Measurements from ENCODE around the gene DDX46.
"Not testable (repeated sequence)": the region's sequence is repeated elsewhere in the genome, so short reads cannot be mapped to it uniquely, and the experiment has no call there.

The DDX46 gene

DNA sequence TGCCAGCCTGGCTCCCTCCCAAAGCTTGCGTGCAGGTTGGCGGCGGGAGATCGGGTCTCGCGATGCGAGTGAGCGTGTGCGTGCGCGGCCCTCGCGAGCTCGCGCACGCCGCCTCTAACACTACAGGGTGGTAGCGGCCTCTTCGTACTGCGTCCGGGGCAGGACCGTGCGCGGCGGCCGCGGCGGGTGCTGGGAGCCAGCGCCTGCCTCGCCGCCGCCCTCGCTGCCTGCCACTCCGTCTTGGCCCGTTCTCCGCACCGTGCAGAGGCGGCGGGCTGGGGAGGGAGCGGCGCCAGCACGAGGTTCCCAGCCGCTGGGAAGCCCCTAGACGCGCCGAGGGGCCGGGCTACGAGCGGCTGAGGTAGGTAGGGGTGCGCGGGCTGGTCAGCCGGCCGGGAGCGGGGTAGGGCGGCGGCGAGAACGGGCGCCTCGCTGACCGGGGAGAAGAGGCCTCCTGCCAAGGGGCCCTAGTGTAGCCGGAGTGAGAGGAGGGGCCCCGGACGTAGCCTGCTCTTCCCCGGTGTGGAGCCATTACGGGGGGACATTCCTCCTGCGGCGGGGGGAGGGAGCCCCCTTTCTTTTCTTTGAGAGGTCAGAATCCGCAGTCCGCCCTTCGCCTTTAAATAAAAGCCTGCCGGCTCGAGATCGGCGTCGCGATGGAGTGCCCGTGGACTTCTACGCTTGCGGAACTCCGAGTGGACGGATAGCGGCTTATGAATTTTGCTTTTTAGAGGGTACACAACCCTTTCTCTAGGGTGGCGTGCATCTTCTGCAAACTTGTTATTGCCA lies 87.5 kb downstream of the DDX46 start, which contains the start of gene C5orf24:
Gene C5orf24 (plus strand): TSS at position 117 of the 789 bp plus-strand sequence. CDS start 8,933 bp downstream, outside the sequence.
- DNase-seq = no peak

DNA sequence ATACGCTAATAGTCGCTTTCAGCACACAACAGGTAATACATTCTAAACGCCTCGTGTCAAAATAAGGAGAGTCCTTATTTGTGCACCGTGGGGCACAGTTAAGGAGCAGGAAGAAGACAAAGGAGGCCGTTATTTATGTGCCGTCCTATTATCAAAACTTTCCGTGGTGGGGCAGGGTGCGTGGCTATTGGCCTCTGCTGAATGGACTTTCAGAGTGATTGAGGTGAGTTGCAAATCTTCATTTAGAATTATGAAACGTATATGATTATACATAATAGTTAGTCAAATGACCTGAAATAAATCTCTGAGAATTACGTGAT lies 88.0 kb downstream of the DDX46 start:
- no peak for DNase-seq

DNA sequence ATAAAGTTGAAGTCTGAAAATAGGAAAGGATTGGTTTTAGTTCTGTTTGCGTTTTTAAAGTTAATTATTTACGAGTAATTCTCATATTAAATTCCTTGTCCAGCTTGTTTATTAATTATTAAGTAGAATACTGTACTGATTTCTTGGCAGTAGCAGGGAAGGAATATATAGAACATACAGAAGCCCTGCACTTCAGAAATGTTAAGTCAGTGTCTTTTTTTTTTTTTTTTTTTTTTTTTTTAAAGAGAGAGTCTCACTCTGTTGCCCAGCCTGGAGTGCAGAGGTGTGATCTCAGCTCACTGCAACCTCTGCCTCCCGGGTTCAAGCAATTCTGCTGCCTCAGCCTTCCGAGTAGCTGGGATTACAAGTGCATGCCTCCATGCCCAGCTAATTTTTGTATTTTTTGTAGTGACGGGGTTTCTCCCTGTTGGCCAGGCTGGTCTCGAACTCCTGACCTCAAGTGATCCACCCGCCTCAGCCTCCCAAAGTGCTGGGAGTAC lies 90.9 kb downstream of the DDX46 start:
- not testable (repeated sequence) for DNase-seq

DNA sequence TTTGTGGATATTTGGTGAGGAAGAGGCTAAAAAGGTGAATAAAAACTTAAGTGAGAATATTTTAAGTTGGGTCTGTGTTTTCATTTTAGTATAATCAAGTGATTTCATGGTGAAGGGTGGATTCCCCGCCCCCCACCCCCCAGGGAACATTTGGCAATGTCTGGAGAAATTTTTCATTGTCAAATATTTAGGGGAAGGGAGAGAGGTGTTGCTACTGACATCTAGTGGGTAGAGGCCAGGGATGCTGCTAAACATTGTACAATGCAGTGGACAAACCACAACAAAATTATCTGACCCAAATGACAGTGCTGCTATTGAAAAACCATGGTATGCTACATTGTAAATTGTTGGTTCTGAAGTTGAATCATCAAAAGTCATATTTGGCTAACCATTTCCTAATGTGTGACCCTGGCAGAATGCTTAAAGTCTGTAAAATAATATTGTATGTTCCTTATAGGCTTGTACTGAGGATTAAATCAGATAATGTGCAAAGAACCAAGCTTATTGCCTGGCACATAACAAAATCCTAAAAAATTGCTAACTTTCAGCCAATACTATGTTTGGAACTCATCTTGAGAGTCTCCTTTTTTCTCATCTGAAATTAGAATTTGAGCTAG lies 92.8 kb downstream of the DDX46 start:
- DNase-seq = no peak

DNA sequence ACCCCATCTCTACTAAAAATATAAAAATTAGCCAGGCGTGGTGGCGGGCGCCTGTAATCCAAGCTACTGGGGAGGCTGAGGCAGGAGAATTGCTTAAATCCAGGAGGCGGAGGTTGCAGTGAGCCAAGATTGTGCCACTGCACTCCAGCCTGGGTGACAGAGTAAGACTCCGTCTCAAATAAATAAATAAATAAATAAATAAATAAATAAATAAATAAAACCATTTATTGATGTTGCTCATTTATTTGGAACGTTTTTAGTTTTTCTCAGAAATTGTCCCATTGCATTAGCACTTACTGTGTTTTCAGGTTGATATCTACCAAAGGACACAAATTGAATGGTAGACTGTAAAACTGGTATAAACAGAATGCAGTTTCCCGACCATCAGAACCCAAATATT lies 97.9 kb downstream of the DDX46 start:
- not testable (repeated sequence) for DNase-seq

DNA sequence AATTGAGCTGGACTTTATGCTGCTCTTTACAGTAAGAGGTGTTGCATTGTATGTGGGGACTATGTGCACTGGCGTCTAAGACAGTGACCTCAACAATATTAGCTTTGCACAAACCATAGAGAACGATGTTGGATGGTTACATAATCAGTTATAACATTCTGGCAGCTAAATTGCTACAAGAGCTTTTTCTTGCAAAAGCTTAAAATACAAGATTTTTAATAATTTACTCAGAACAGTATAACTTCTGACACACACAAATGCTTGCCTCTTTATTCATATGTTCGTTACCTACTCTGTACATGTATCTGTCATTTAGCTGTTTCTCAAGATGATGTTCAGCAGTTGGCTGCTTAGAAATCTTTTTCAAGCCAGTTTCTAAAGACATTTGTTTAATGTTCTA lies 98.8 kb downstream of the DDX46 start:
- no peak for DNase-seq

DNA sequence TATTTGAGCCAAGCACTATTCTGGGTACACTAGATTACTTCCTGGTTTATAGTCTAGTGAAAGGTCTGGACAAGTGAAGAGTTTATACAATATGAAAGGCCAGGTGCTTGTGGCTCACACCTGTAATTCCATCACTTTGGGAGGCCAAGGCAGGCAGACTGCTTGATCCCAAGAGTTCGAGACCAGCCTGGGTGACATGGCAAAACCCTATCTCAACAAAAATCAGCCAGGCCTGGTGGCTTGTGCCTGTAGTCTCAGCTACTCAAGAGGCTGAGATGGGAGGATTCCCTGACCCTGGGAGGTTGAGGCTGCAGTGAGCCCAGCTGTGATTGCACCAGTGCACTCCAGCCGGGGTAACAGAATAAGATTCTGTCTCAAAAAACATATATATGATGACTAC lies 106.1 kb downstream of the DDX46 start:
- DNase-seq = no peak

DNA sequence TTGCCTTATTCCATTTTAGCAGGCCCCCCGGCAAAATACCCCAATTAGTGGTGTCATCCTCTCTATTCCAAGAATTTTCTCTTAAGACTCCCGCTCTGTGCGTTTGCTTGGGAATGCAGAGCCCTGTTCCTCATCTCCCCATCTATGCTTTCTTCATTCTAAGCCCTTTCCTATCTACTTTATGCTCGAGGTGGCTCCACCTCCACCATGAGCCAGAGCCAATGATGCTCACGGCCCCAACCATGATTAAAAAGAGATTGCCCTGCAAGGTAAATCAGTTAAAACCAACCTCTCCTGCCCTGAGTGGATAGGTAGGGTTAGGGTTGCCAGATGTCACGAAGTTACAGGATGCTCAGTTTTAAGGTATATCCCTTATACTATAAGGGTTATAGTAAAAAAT lies 114.9 kb downstream of the DDX46 start:
- no peak for DNase-seq

DNA sequence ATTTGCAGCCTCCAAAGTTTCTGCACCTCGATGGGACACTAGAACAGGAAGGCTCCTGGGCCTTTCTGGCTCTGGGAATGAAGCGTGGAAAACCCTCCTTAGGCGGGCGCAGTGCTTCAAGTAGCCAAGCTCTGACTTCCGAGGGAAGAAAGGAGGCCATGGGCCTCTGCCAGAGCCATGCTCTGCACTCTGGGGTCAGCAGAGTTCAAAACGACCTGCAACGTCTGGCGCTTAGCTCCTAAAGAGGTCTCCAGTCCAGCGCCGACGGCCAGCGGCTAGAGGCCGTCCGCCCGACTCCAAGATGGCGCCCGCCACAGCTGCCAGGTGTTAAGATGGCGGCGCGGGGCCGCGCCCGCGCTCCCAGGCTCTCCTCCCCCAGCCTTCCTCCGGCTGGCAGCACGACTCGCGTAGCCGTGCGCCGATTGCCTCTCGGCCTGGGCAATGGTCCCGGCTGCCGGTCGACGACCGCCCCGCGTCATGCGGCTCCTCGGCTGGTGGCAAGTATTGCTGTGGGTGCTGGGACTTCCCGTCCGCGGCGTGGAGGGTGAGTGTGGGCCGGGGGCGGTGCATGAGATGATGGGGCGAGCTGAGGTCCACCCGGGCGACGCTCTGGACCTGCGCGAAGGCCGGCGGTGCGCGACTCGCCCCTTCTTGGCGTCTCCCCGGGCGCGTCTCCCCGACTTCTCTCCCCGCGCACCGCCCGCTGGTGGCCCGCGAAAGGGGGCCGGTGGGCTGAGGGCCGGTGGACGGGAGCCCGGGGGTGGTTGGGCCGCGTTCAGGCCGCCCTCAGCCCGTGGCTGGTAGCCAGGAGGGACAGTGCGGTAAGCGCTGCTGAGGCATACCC lies 115.6 kb downstream of the DDX46 start, which contains the start of gene TXNDC15:
Gene TXNDC15 (plus strand): TSS at position 385 of the 844 bp plus-strand sequence. CDS start 57 bp downstream, at position 442.
- peak; percentile 21 for DNase-seq

DNA sequence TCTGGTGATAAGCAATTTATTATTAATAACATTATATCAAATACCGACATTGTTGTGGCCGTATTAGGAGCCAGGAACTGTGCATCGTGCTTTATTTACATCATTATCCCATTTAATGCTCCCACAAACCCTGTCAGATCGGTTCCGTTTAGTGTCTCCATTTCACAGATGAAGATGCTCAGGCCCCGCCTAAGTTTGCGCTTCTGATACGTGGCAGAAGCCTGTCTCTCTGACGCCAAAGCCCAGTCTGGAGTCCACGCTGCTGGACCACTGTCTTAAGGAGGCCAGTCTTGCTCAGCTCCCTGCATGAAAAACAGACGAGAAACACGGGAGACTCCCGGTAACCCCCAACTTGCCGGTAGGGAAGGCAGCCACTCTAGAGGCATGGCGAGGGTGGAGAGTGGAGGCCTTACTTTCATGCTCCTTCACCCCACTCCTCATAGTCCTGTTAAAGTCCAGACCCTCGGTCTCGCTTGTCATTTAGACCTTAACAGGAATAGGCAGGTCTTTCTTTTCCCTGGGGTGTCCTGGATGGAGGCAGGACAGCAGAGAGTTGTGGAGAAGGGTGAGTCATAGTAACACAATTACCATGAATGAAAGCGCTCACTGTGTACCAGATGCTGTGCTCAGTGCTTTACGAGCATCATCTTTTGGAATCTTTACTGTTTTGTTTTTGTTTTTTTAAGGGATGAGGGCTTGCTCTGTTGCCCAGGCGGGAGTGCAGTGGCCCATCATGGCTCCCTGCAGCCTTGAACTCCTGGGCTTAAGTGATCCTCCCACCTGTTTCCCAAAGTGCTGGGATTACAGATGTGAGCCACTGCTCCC lies 116.5 kb downstream of the DDX46 start:
- no peak for DNase-seq

DNA sequence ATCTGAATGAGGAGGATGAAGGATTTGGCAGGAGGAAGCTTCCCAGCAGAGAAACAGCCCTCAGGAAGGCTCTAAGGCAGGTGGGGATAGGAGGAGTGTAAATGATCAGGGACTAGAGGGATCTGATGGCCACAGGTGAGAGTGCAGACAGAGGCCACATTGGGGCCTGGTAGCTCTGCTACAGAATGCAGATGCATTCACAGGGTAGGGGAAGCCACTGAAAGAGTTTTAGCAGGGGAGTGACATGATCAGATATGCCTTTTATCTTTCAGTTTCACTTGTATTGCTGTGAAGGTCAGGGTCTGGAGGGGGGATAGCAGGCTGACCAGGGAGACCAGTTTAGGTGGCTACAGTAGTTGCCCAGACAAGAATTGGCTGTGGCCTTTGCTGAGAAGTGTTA lies 118.6 kb downstream of the DDX46 start:
- no peak for DNase-seq

DNA sequence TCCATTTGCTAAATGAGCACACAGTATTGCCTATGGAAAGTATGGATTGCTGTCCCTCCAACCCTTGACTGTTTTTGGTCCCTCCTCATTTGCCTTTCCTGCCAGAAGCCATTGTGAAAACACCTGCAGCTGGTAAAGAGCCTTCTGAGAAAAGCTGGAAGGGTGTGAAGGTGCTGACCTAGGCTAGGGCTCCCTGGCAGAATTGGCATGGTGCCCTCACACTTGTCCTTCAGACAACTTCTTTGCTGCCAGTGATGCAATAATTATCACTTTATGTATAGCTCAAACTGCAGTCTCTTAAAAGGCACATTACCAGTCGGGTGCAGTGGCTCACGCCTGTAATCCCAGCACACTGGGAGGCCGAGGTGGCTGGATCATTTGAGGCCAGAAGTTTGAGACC lies 119.8 kb downstream of the DDX46 start:
- no peak for DNase-seq

DNA sequence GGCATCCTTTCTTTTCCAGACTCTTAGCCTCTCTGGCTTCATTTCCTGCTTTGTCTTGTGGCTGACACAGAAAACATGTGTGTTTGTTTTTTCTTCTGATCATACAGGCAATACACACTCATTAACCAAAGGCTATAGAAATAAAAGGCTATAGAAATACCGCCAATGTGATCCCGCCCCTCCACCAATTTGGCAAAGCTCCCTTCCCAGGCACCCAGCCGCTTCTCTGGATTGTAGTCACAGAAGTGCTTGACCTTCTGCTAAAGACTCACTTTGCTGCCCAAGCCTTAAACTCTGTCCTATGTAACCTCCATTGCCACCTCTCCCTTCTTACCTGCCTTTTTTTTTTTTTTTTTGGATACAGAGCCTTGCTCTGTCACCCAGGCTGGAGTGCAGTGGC lies 120.9 kb downstream of the DDX46 start:
- no peak for DNase-seq
